Activated T-cell treated with anti-CD3 and anti-CD28 coated beads for 1 hour (primary cell): ENCODE data around the gene ZMYM2.

ENCODE experiments used
- DNase-seq: peaks from one replicate; pipeline ENCODE4 v3.0.0-alpha.2; 2020; ENCODE audit warnings: low read depth

The ZMYM2 gene

GRCh38 chr13:20045950-20046548, 87.5 kb downstream of the ZMYM2 start:
- no peak for DNase-seq

- DNase-seq = no peak
Measured at GRCh38 chr13:20049558-20050473, 91.3 kb downstream of the ZMYM2 start.

DNA sequence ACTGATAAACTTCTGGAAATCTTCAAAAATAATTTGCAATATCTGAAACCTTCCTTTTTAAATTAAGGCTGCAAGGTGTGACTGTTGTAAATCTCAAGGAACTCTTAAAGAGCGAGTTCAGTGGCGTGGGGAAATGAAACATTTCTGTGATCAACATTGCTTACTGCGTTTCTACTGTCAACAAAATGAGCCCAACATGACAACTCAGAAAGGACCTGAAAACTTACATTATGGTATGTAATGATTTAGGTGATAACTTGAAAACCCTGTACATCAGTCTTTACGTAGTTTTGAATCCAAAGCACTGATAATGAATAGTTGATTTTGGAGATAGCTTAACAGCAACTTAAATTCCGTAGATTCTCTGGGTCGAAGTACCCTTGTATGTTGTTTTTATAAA, 92.8 kb downstream of the ZMYM2 start:
- no peak for DNase-seq

DNA sequence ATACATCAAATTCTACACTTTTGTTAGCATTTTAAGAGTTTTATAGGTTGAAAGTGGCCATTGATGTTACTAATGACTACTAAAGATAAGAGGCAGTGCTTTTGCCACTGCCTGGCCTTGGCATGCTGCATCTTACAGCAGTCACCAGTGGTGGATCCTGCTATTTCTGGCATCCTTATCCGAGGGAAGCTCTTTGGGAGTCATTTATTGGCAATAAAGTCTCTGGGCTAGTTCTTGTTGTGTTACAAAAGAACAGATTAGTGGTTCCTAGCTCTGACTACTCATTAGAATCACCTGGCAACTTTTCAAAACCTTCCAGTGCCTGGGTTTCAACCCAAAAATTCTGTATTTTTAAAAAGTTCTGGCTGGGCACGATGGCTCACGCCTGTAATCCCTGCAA, 94.5 kb downstream of the ZMYM2 start:
- DNase-seq = no peak

DNA sequence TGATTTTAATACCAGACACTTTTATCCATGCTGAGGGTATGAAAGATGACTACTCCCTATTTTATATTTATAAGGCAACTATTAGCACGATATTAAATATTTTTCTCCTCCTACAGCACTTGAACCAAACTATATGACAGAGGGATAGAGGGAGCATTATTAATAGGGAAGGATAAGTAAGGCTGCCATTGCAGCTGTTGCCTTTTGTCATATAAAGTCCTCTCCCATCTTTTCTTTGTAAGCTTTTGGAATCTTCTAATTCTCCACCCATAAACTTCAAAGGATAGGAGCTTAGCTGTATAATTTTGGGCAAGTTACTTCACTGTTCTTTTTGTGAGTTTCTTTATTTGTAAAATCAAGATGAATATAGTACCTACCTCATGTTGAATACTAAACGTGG, 95.4 kb downstream of the ZMYM2 start:
- DNase-seq = no peak

DNA sequence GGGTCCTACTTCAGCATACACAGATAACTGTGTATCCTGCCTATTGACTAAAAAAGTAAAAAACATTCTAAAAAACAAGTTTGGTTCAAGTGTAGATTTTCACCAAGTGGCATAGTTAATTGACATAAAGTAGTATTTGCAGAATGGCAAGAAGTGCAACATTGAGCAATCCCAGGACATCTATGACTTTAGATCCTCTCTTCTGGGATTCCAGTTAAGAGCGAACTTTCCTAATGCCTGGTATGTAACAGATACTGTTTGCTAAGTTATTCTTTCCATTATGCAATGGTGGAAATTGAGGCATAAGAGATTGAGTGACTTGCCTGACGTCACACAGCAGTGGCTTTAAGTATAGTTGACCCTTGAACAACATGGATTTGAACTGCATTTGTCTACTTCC, 96.1 kb downstream of the ZMYM2 start:
- no peak for DNase-seq

GRCh38 chr13:20057214-20057613, 98.7 kb downstream of the ZMYM2 start:
- no peak for DNase-seq

DNA sequence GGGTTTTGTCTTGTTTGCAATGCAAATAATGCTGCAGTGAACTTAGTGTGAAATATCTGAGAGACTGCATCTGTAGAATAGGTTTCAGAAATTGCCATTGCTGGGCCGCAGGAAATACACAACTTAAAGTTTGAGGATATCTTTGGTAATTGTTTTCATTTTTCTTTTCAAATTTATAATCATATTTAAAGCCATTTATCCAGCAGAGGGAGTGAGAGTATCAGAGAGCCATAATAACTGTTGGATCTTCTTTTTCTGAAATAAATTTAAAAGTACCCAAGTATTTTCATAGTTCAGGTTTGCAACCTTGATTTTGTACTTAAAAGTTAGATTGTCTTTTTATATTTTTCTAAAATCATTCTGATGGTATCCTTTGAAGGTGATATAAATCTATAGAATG, 99.4 kb downstream of the ZMYM2 start:
- no peak for DNase-seq

DNA sequence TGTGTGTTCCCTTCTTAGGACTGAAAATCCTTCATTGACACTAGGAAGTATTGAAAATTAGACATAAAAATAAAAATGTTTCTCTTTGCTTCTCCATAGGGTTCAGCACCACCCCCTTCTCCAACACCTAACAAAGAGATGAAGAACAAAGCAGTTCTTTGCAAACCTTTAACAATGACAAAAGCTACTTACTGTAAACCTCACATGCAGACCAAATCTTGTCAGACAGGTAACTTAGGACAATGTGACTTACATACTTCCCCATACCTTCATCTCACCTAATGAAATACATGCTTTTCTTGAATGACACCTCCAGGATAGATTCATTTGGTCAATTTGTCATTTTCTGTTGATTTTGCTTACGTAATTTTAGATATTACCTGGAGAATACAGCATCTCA, 99.9 kb downstream of the ZMYM2 start:
- no peak for DNase-seq

GRCh38 chr13:20064128-20064527, 105.6 kb downstream of the ZMYM2 start:
- DNase-seq = no peak

DNA sequence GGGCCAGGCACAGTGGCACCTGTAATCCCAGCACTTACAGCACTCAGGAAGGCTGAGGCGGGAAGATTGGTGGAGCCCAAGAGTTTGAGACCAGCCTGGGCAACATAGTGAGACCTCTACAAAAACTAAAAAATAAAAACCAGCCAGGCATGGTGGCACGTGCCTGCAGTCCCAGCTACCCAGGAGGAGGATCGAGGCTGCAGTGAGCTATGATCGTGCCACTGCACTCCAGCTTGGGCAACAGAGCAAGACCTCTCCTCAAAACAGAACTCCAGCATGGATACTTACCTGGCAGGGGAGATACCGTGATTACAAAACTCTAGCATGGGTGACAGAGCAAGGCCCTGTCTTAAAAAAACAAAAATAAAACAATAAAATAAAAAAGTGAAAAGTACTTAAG, 107.0 kb downstream of the ZMYM2 start:
- no peak for DNase-seq

GRCh38 chr13:20069956-20070355, 111.4 kb downstream of the ZMYM2 start:
- no peak for DNase-seq

DNA sequence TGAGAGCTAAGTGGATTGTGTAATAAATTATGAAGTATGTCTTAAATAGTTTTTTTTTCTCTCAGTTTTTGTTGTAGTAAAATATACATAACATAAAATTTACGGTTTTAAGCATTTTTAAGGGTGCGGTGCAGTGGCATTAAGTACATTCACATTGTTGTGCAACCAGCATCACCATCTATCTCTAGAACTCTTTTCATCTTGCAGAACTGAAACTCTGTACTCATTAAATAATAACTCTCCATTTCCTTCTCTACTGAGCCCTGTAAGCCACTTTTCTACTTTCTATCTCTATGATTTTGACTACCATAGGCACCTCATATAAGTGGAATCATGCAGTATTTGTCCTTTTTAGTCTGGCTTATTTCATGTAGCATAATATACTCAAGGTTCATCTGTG, 115.2 kb downstream of the ZMYM2 start:
- no peak for DNase-seq

DNA sequence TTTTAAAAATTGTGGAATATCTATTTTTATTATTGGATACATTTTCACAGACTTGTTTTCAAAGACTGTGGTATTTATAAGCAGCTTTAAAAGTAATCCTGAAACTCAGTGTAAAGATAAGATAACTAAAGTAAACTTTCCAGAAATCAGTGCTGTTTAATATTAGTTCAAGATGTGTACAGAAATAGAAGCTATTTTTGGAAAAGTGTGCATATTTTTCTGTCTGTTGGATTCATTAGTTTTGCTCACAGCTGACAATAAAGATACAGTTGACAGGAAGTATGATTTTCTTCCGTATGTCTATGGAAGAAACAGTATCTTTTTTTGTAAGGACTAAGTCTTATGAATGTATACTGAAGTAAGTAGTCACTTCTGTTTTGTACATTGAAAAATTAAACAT, 116.4 kb downstream of the ZMYM2 start:
- no peak for DNase-seq

GRCh38 chr13:20077086-20077485, 118.6 kb downstream of the ZMYM2 start:
- DNase-seq = no peak

DNA sequence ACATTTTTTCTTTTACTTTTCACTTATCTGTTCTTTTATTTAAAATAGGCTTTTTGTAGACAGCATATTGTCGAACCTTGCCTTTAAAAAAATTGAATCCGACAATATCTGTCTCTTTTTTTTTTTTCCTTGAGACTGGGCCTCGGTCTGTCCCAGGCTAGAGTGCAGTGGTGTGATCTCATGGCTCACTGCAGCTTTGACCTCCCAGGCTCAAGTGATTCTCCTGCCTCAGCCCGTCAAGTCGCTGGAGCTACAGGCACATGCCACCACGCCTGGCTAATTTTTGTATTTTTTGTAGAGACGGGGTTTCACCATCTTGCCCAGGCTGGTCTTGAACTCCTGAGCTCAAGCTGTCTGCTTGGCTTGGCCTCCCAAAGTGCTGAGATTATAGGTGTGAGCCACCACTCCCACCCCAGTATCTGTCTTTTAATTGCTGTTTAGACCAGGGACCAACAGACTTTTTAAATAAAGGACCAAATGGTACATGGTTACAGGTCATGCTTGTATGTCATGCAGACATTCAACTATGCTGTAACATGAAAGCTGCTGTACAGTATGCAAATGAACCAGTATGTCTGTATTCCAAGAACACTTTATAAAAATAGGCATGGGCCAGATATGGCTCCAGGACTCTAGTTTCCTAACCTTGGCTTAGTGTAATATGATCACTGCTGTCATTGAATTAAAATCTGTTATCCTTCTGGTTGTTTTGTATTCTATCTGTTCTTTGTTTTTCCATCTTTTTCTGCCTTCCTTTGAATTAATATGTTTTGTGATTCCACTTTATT, 122.0 kb downstream of the ZMYM2 start:
- no peak for DNase-seq

GRCh38 chr13:20090349-20090748, 131.8 kb downstream of the ZMYM2 start:
- no peak for DNase-seq

- DNase-seq = no peak
Measured at GRCh38 chr13:20093951-20094350, 135.4 kb downstream of the ZMYM2 start.

DNA sequence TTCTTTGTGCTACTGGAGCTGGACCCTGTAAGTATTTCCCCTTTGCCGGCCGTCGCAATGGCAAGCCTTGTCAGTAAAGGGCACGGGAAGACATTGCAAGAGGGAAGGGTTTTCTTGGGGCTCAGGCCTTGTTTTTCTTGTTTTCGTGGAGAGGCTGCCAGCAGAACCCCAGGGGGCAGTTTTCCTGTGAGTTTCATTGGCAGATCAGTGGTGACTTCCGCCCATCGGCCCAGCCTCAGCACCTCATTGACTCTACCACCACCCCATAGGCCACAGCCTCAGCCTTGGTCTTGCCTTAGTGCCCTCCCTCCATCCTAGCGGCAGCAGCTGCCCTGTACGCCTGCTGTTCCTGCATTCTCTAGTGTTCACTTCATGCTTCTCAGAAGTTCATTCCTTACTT, 140.8 kb downstream of the ZMYM2 start:
- no peak for DNase-seq

GRCh38 chr13:20101467-20102316, 143.2 kb downstream of the ZMYM2 start:
- no peak for DNase-seq

- DNase-seq = no peak
Measured at GRCh38 chr13:20102525-20103180, 144.1 kb downstream of the ZMYM2 start.
